Lung (tissue), 12 donors: Measurements from ENCODE around the gene OGFOD2. TPM values are rescaled to one million over a fixed set of nuclear protein-coding genes. Genes with fewer than 3 reads are reported as not detected.
A peak's percentile ranks its signal among the peaks of the same experiment; 100 is the strongest.

ENCODE experiments used
- ATAC-seq: fragments of 200-7000 bp; cut with Tn5 transposase; one replicate; pipeline ENCODE4 v1.9.1; 2020; ENCODE audit warnings: moderate number of reproducible peaks; ENCODE audit not compliant: insufficient read depth, low FRiP score
- DNase-seq, 3 donors: peaks; one replicate each; pipeline ENCODE4 v3.0.0-alpha.2; 2013 to 2017
- H3K27ac ChIP-seq, 2 donors: one replicate each; pipeline ENCODE4 v1.5.1; 2013; ENCODE audit warnings: mild to moderate bottlenecking in 2 of 2, moderate library complexity in 2 of 2, control low read depth in 1 of 2, inconsistent platforms in 1 of 2, low read depth in 1 of 2, low read length in 1 of 2
- H3K27me3 ChIP-seq, 3 donors: one replicate each; pipeline ENCODE4 v1.5.1; 2013; ENCODE audit warnings: low read length in 2 of 3; ENCODE audit not compliant: control insufficient read depth in 3 of 3, insufficient read depth in 3 of 3
- H3K36me3 ChIP-seq, 4 donors: one replicate each; pipeline ENCODE4 v1.5.1; 2013; ENCODE audit warnings: low read length in 4 of 4, mild to moderate bottlenecking in 1 of 4, moderate library complexity in 1 of 4; ENCODE audit not compliant: control insufficient read depth in 4 of 4, insufficient read depth in 4 of 4
- H3K4me1 ChIP-seq, 5 donors: one replicate each; pipeline ENCODE4 v1.5.1; 2013; ENCODE audit warnings: low read length in 5 of 5, mild to moderate bottlenecking in 2 of 5, moderate library complexity in 1 of 5; ENCODE audit not compliant: control insufficient read depth in 5 of 5, insufficient read depth in 5 of 5
- H3K4me3 ChIP-seq: one replicate; pipeline ENCODE4 v1.5.1; 2013; ENCODE audit warnings: mild to moderate bottlenecking, control low read depth, moderate library complexity
- H3K9ac ChIP-seq, 2 donors: one replicate each; pipeline ENCODE4 v1.5.1; 2013; ENCODE audit warnings: low read length in 2 of 2, control low read depth in 1 of 2; ENCODE audit not compliant: insufficient read depth in 1 of 2
- H3K9me3 ChIP-seq, 4 donors: one replicate each; pipeline ENCODE4 v1.5.1; 2013; ENCODE audit warnings: low read length in 3 of 4, mild to moderate bottlenecking in 1 of 4, moderate library complexity in 1 of 4; ENCODE audit not compliant: control insufficient read depth in 4 of 4, insufficient read depth in 3 of 4
- WGBS, 2 donors: extraction: QIAGEN DNeasy Blood & Tissue Kit; methylation state at CpG; one replicate each; pipeline ENCODE4 v1.1.7; 2013; 5-methylcytosine and 5-hydroxymethylcytosine counted together
- polyA plus RNA-seq, 2 donors: library from polyadenylated mRNA; stranded (reverse); fragments of 200-250 nt; gene quantifications; one replicate each; pipeline ENCODE4 v1.2.1, GENCODE V29; 2013
- total RNA-seq, 2 donors: library from RNA; depleted of rRNA in 1 of 2; stranded (reverse); fragments of >200 nt in 1 of 2; gene quantifications; one replicate each; pipeline ENCODE4 v1.2.1, GENCODE V29; 2014 to 2021
- TF ChIP-seq, protein P1 (sequence below): IDR thresholded peaks from 2 replicates; pipeline ENCODE4 v1.5.1; 2012; ENCODE audit warnings: mild to moderate bottlenecking; ENCODE audit errors: control extremely low read depth, extremely low read depth
- donor health status: control.
- donor health status: control.
- donor health status: Bipolar disorder and iron deficiency.
- donor health status: healthy.
- donor health status: DM: yes; HTN: yes; CAD: no.

The OGFOD2 gene
- total and polyA plus RNA-seq, 4 donors, result 11.4 to 30.1 (median 18.5) TPM

DNA sequence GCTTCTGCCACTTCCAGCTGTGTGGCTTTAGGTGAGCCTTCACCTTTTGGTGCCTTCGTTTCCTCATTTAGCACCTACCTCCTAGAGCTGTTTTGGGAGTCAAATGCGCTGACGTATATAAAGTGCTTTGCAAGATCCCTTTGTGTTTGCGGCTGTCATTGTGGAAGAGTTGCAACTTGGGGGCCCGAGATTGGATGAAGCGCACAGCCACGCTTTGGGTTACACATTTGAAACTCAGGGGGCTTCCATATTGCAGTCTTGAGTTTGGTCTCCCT lies 4.8 kb downstream of the OGFOD2 start:
- 3 to 11% methylated on average over 7 of the region's 7 CpGs for WGBS, 2 donors
- H3K27ac ChIP-seq, result peak overlapping the region; percentile 92 to 94

DNA sequence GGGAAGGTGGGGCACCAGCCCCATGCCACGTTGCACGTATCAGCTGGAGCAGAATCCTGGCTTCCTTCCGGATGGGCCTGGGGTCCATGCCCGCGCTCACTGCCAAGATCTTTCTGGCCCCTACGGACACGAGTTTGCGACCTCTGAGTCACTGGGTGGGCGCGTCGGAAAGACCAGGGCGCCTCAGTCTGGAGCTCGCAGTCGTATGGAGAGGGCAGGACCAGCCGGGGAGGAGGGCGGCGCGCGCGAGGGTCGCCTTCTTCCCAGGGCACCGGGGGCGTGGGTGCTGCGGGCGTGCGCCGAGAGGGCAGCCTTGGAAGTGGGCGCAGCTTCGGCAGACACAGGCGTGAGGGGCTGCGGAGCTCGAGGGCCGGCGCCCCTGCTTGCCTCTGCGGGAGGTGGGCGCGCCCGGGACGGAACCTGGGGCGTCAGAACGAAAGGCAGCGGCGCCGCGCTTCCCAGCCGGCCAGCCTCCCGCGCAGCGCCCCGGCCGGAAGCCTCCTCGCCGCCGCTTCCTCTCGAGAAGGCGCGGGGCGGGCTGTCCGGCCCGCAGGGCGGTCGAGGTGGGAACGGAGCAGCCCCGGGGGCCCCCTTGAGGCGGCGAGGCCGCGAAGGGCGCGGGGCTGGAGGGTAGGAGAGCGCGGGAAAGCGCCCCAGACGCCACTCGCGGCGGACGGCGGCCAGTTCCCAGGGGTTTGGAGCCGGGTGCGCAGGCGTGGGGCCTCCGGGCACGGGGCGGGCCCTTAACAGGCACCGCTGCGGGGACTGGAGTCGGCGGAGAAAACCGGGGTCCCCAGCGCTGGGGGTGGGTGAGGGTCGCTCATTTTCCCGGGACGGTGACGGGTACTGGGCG lies 5.4 kb downstream of the OGFOD2 start, which contains the start of gene ARL6IP4:
Gene ARL6IP4, plus strand, starts transcription at position 499 of the 853 bp plus-strand sequence. CDS start 459 bp downstream, outside the sequence.
- Histone ChIP-seq H3K9ac (peak within 1 kb of the TSS; percentile 25 to 65), H3K9me3 (no peaks in the 10 kb centered on the region), H3K4me1 (peaks cover 3 to 64% (median 45%) of the 10 kb centered on the region in 5 donors), H3K27me3 (no peaks in the 10 kb centered on the region), H3K4me3 (peak within 1 kb of the TSS; percentile 87), H3K36me3 (peaks cover 0 to 29% (median 8%) of the 10 kb centered on the region in 4 donors), H3K27ac (peak within 1 kb of the TSS; percentile 92 to 94)
- WGBS, 2 donors, result 0% methylated on average over 61 to 96 of the region's 96 CpGs
- ATAC-seq (peak; percentile 84), DNase-seq (peak; percentile 71 to 81 (median 74))
- TF ChIP-seq, protein P1, sequence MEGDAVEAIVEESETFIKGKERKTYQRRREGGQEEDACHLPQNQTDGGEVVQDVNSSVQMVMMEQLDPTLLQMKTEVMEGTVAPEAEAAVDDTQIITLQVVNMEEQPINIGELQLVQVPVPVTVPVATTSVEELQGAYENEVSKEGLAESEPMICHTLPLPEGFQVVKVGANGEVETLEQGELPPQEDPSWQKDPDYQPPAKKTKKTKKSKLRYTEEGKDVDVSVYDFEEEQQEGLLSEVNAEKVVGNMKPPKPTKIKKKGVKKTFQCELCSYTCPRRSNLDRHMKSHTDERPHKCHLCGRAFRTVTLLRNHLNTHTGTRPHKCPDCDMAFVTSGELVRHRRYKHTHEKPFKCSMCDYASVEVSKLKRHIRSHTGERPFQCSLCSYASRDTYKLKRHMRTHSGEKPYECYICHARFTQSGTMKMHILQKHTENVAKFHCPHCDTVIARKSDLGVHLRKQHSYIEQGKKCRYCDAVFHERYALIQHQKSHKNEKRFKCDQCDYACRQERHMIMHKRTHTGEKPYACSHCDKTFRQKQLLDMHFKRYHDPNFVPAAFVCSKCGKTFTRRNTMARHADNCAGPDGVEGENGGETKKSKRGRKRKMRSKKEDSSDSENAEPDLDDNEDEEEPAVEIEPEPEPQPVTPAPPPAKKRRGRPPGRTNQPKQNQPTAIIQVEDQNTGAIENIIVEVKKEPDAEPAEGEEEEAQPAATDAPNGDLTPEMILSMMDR, result no peak

More for the DNA sequence above, 4.8 kb downstream of the OGFOD2 start:
- Histone ChIP-seq H3K4me3 (peak overlapping the region; percentile 87), H3K4me1 (peaks cover 3 to 59% (median 40%) of the 10 kb centered on the region in 5 donors), H3K9ac (peak overlapping the region; percentile 19 to 24), H3K36me3 (peaks cover 0 to 25% (median 9%) of the 10 kb centered on the region in 4 donors), H3K27me3 (no peaks in the 10 kb centered on the region), H3K9me3 (no peaks in the 10 kb centered on the region)
- ATAC-seq (no peak), DNase-seq (no peak)
- TF ChIP-seq, protein P1, result no peak

DNA sequence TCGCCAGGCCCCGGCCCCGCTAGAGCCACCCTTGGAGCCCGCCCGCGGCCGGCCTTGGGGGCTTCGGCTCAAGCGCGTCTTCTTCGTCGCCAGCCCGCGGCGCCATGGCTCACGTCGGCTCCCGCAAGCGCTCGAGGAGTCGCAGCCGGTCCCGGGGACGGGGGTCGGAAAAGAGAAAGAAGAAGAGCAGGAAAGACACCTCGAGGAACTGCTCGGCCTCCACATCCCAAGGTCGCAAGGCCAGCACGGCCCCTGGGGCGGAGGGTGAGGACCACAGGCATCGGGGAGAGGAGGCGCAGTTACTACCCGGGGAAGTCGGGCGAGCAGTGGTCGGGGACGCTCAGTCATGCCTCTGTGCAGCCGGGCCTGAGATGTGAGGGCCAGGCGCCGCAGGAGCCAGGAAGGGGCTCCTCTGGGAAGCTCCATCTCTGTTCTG lies 6.0 kb downstream of the OGFOD2 start:
- peaks cover 0 to 35% (median 8%) of the 10 kb centered on the region in 4 donors for H3K36me3 ChIP-seq
- WGBS, 2 donors, result 1% methylated on average over 34 to 40 of the region's 40 CpGs
- peak overlapping the region; percentile 92 to 94 for H3K27ac ChIP-seq
- no peaks in the 10 kb centered on the region for H3K9me3 ChIP-seq
- DNase-seq (peak in 1 of 3 donors; percentile 32), ATAC-seq (no peak)
- H3K4me3 ChIP-seq, result peak overlapping the region; percentile 87
- H3K9ac ChIP-seq, result peak overlapping the region; percentile 25 to 65
- H3K27me3 ChIP-seq, result no peaks in the 10 kb centered on the region
- peaks cover 3 to 61% (median 42%) of the 10 kb centered on the region in 5 donors for H3K4me1 ChIP-seq
- TF ChIP-seq, protein P1, result no peak
